Hepatocyte (in vitro differentiated cells): ENCODE measurements around the gene FPR2. TPM values are rescaled to one million over a fixed set of nuclear protein-coding genes. Genes with fewer than 3 reads are reported as not detected.

Source experiments
- DNase-seq: peaks from one replicate; pipeline ENCODE4 v3.0.0-alpha.2; 2016; ENCODE audit warnings: low spot score
- H2AFZ ChIP-seq: fragments of 200-600 bp; sonication (generic); 2 replicates; pipeline ENCODE4 v1.6.0; 2016; ENCODE audit warnings: antibody characterized with exemption, mild to moderate bottlenecking
- H3K27ac ChIP-seq: fragments of 200-600 bp; sonication (generic); 2 replicates; pipeline ENCODE4 v1.5.1; 2016; ENCODE audit warnings: mild to moderate bottlenecking
- H3K27me3 ChIP-seq: fragments of 200-600 bp; sonication (generic); 2 replicates; pipeline ENCODE4 v1.6.1; 2016
- H3K36me3 ChIP-seq: fragments of 200-600 bp; sonication (generic); replicated peaks from 2 replicates; pipeline ENCODE4 v1.5.1; 2016; ENCODE audit warnings: low read depth; ENCODE audit not compliant: insufficient read depth
- H3K4me1 ChIP-seq: fragments of 200-600 bp; sonication (generic); 2 replicates; pipeline ENCODE4 v1.5.1; 2016; ENCODE audit warnings: mild to moderate bottlenecking, moderate library complexity; ENCODE audit not compliant: insufficient read depth
- H3K4me2 ChIP-seq: fragments of 200-600 bp; sonication (generic); 2 replicates; pipeline ENCODE4 v1.6.0; 2016
- H3K4me3 ChIP-seq: fragments of 200-600 bp; sonication (generic); 2 replicates; pipeline ENCODE4 v1.5.1; 2016; ENCODE audit warnings: mild to moderate bottlenecking
- H3K79me2 ChIP-seq: fragments of 200-600 bp; sonication (generic); 2 replicates; pipeline ENCODE4 v1.6.0; 2017; ENCODE audit warnings: mild to moderate bottlenecking
- H3K9me2 ChIP-seq: fragments of 200-600 bp; sonication (generic); replicated peaks from 2 replicates; pipeline ENCODE4 v1.6.0; 2017; ENCODE audit warnings: mild to moderate bottlenecking; ENCODE audit not compliant: insufficient read depth
- H3K9me3 ChIP-seq: fragments of 200-600 bp; sonication (generic); 2 replicates; pipeline ENCODE4 v1.5.1; 2016; ENCODE audit warnings: low read depth, mild to moderate bottlenecking
- H4K20me1 ChIP-seq: fragments of 200-600 bp; sonication (generic); 2 replicates; pipeline ENCODE4 v1.6.0; 2016; ENCODE audit warnings: mild to moderate bottlenecking; ENCODE audit not compliant: insufficient read depth, poor library complexity, severe bottlenecking
- EZH2 ChIP-seq: fragments of 200-600 bp; sonication (generic); IDR thresholded peaks from 2 replicates; pipeline ENCODE4 v1.6.1; 2016; ENCODE audit warnings: antibody characterized with exemption, mild to moderate bottlenecking, borderline replicate concordance
- EZH2phosphoT487 ChIP-seq: fragments of 200-600 bp; sonication (generic); IDR thresholded peaks from one replicate; pipeline ENCODE4 v1.6.1; 2018; ENCODE audit warnings: antibody characterized with exemption, mild to moderate bottlenecking, low read depth, moderate library complexity; ENCODE audit not compliant: unreplicated experiment, severe bottlenecking
- WGBS: methylation state at CpG from one replicate; pipeline ENCODE4 v1.1.6; 2016; ENCODE audit warnings: low lambda C conversion rate; ENCODE audit errors: missing lambda C conversion rate; 5-methylcytosine and 5-hydroxymethylcytosine counted together
- polyA plus RNA-seq: library from polyadenylated mRNA; unstranded; fragments of >200 nt; fragmentation: Nextera tagmentation; extraction: Ambion mirVana; gene quantifications from 2 replicates; pipeline ENCODE4 v1.2.1, GENCODE V29; 2016
- total RNA-seq: library from RNA; depleted of rRNA; stranded (reverse); fragments of >200 nt; gene quantifications from 2 replicates; pipeline ENCODE4 v1.2.3, GENCODE V29; 2014
- TF ChIP-seq, protein P1 (sequence below): fragments of 200-600 bp; sonication (generic); IDR thresholded peaks from 2 replicates; pipeline ENCODE4 v1.5.1; 2016; ENCODE audit warnings: antibody characterized with exemption, mild to moderate bottlenecking; ENCODE audit not compliant: poor library complexity

The FPR2 gene
- total and polyA plus RNA-seq, 2 experiments from 2014 or later, result not detected

- no peaks in the 10 kb centered on the region for H3K4me1 ChIP-seq
- H3K9me2 ChIP-seq, result no peaks in the 10 kb centered on the region
- H3K27ac ChIP-seq, result no peak overlapping the region
- 71% methylated on average over 4 of the region's 4 CpGs for WGBS
- H3K27me3 ChIP-seq, result no peaks in the 10 kb centered on the region
- TF ChIP-seq EZH2phosphoT487 (no peak), EZH2 (no peak)
- TF ChIP-seq, protein P1, sequence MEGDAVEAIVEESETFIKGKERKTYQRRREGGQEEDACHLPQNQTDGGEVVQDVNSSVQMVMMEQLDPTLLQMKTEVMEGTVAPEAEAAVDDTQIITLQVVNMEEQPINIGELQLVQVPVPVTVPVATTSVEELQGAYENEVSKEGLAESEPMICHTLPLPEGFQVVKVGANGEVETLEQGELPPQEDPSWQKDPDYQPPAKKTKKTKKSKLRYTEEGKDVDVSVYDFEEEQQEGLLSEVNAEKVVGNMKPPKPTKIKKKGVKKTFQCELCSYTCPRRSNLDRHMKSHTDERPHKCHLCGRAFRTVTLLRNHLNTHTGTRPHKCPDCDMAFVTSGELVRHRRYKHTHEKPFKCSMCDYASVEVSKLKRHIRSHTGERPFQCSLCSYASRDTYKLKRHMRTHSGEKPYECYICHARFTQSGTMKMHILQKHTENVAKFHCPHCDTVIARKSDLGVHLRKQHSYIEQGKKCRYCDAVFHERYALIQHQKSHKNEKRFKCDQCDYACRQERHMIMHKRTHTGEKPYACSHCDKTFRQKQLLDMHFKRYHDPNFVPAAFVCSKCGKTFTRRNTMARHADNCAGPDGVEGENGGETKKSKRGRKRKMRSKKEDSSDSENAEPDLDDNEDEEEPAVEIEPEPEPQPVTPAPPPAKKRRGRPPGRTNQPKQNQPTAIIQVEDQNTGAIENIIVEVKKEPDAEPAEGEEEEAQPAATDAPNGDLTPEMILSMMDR, result no peak
- H3K9me3 ChIP-seq, result no peaks in the 10 kb centered on the region
- H2AFZ ChIP-seq, result no peak overlapping the region
- no peak for DNase-seq
- H3K79me2 ChIP-seq, result no peaks in the 10 kb centered on the region
- H3K36me3 ChIP-seq, result no peaks in the 10 kb centered on the region
- H3K4me2 ChIP-seq, result no peak overlapping the region
- H3K4me3 ChIP-seq, result no peak overlapping the region
- H4K20me1 ChIP-seq, result no peaks in the 10 kb centered on the region
Observed at GRCh38 chr19:51754770-51755169, 6.2 kb upstream of the FPR2 start.

- Histone ChIP-seq H3K27me3 (no peaks in the 10 kb centered on the region), H3K27ac (no peak overlapping the region), H3K36me3 (no peaks in the 10 kb centered on the region), H3K9me3 (no peaks in the 10 kb centered on the region), H3K4me1 (no peaks in the 10 kb centered on the region), H3K4me3 (no peak overlapping the region), H3K79me2 (no peaks in the 10 kb centered on the region), H4K20me1 (no peaks in the 10 kb centered on the region), H3K9me2 (no peaks in the 10 kb centered on the region), H2AFZ (no peak overlapping the region), H3K4me2 (no peak overlapping the region)
- DNase-seq, result no peak
- 80% methylated on average over 7 of the region's 7 CpGs for WGBS
- no peak for TF ChIP-seq EZH2
- TF ChIP-seq EZH2phosphoT487, result no peak
- TF ChIP-seq, protein P1, result no peak
Observed at GRCh38 chr19:51755571-51755970, 5.4 kb upstream of the FPR2 start.

DNA sequence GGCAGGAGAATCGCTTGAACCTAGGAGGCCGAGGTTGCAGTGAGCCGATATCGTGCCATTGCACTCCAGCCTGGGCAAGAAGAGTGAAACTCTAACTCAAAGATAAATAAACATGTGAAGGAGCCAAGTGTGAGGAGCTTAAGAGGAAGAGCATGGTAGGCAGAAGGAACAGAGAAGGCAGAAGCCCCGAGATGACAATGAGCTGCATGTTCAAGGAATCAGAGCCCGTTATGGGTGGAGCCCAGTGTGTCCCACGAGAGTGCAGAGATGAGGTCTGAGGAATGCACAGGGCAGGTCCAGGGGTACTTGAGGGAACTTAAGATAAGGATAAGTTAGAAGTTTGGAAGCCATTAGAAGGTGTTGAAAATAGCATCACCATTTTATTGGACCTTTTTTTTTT, 716 bp downstream of the FPR2 start:
- Histone ChIP-seq H3K27me3 (no peaks in the 10 kb centered on the region), H3K4me2 (no peak overlapping the region), H3K9me3 (no peaks in the 10 kb centered on the region), H4K20me1 (no peaks in the 10 kb centered on the region), H3K27ac (no peak overlapping the region), H3K4me3 (no peak overlapping the region), H3K9me2 (no peaks in the 10 kb centered on the region), H2AFZ (no peak overlapping the region), H3K36me3 (no peaks in the 10 kb centered on the region), H3K4me1 (no peaks in the 10 kb centered on the region), H3K79me2 (no peaks in the 10 kb centered on the region)
- DNase-seq, result no peak
- 86% methylated on average over 7 of the region's 7 CpGs for WGBS
- no peak for TF ChIP-seq EZH2phosphoT487
- TF ChIP-seq, protein P1, result no peak

GRCh38 chr19:51765086-51765485, 4.1 kb downstream of the FPR2 start:
- Histone ChIP-seq H3K36me3 (no peaks in the 10 kb centered on the region), H3K4me3 (no peak overlapping the region), H3K9me2 (no peaks in the 10 kb centered on the region), H3K79me2 (no peaks in the 10 kb centered on the region), H4K20me1 (no peaks in the 10 kb centered on the region), H2AFZ (no peak overlapping the region), H3K4me1 (no peaks in the 10 kb centered on the region), H3K27ac (no peak overlapping the region), H3K27me3 (no peaks in the 10 kb centered on the region), H3K9me3 (no peaks in the 10 kb centered on the region), H3K4me2 (no peak overlapping the region)
- TF ChIP-seq EZH2phosphoT487 (no peak), EZH2 (no peak)
- TF ChIP-seq, protein P1, result no peak
- 70% methylated on average over 5 of the region's 5 CpGs for WGBS
- no peak for DNase-seq
